Breast epithelium (tissue), 4 donors: ENCODE results near the gene RGL1. TPM values are rescaled to one million over a fixed set of nuclear protein-coding genes. Genes with fewer than 3 reads are reported as not detected.
A peak's percentile ranks its signal among the peaks of the same experiment; 100 is the strongest.

Experiments
- DNase-seq, 2 donors: peaks; one replicate each; pipeline ENCODE4 v3.0.0-alpha.2; 2019; ENCODE audit warnings: low spot score in 2 of 2
- H3K27ac ChIP-seq, 2 donors: fragments of 200-600 bp; sonication (generic) in 1 of 2; one replicate each; pipeline ENCODE4 v1.5.1; 2016 to 2019; ENCODE audit warnings: mild to moderate bottlenecking in 1 of 2
- H3K27me3 ChIP-seq, 2 donors: fragments of 200-600 bp; sonication (generic) in 1 of 2; one replicate each; pipeline versions ENCODE4 v1.5.1 to v1.6.0; 2017 to 2019; ENCODE audit warnings: control low read depth in 1 of 2, mild to moderate bottlenecking in 1 of 2
- H3K36me3 ChIP-seq: fragments of 200-600 bp; one replicate; pipeline ENCODE4 v1.5.1; 2019
- H3K4me1 ChIP-seq, 2 donors: fragments of 200-600 bp; sonication (generic); one replicate each; pipeline ENCODE4 v1.5.1; 2016 to 2019; ENCODE audit warnings: control low read depth in 1 of 2
- H3K4me3 ChIP-seq, 3 donors: fragments of 200-600 bp; sonication (generic); 1 replicate in 2 of 3; 2 replicates in 1 of 3; pipeline ENCODE4 v1.5.1; 2016 to 2019; ENCODE audit warnings: mild to moderate bottlenecking in 3 of 3, moderate library complexity in 2 of 3
- H3K9me3 ChIP-seq, 2 donors: fragments of 200-600 bp; sonication (generic) in 1 of 2; one replicate each; pipeline ENCODE4 v1.5.1; 2016 to 2019; ENCODE audit warnings: control low read depth in 1 of 2
- POLR2A ChIP-seq: fragments of 450-650 bp; IDR thresholded peaks from one replicate; pipeline ENCODE4 v1.6.1; 2016; ENCODE audit warnings: antibody characterized with exemption, mild to moderate bottlenecking, moderate library complexity
- POLR2AphosphoS5 ChIP-seq, 3 donors: sonication (generic); formaldehyde crosslinking; IDR thresholded peaks; one replicate each; pipeline ENCODE4 v1.6.1; 2017; ENCODE audit warnings: antibody characterized with exemption in 3 of 3
- intact Hi-C: fragments of 100-400 bp; cut with DNase I; formaldehyde crosslinking; loops from one replicate; pipeline ENCODE4 v1.15.1; 2023; ENCODE audit warnings: low total_unique reads
- total RNA-seq, 3 donors: library from RNA; depleted of rRNA; stranded (reverse); fragments of >200 nt; gene quantifications; one replicate each; pipeline ENCODE4 v1.1.0, GENCODE V29; 2016
- TF ChIP-seq, protein P1 (sequence below), 3 donors: fragments of 450-650 bp; IDR thresholded peaks; one replicate each; pipeline ENCODE4 v1.5.1; 2016 to 2017; ENCODE audit warnings: antibody characterized with exemption in 3 of 3, mild to moderate bottlenecking in 3 of 3, moderate library complexity in 3 of 3

The RGL1 gene
- total RNA-seq, 3 donors from 2014 or later: 24.9 to 70.2 (median 26.8) TPM

- TF ChIP-seq POLR2AphosphoS5 (IDR thresholded peaks at IDR 0.05) (no peak), POLR2A (no peak)
- TF ChIP-seq, protein P1, sequence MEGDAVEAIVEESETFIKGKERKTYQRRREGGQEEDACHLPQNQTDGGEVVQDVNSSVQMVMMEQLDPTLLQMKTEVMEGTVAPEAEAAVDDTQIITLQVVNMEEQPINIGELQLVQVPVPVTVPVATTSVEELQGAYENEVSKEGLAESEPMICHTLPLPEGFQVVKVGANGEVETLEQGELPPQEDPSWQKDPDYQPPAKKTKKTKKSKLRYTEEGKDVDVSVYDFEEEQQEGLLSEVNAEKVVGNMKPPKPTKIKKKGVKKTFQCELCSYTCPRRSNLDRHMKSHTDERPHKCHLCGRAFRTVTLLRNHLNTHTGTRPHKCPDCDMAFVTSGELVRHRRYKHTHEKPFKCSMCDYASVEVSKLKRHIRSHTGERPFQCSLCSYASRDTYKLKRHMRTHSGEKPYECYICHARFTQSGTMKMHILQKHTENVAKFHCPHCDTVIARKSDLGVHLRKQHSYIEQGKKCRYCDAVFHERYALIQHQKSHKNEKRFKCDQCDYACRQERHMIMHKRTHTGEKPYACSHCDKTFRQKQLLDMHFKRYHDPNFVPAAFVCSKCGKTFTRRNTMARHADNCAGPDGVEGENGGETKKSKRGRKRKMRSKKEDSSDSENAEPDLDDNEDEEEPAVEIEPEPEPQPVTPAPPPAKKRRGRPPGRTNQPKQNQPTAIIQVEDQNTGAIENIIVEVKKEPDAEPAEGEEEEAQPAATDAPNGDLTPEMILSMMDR (IDR thresholded peaks at IDR 0.05): no peak
- Histone ChIP-seq H3K4me1 (no peaks in the 10 kb centered on the region), H3K27ac (no peak overlapping the region), H3K36me3 (peaks cover 14% of the 10 kb centered on the region), H3K9me3 (no peaks in the 10 kb centered on the region), H3K27me3 (no peaks in the 10 kb centered on the region), H3K4me3 (no peak overlapping the region)
- DNase-seq: no peak
- intact Hi-C loops: loop anchor here (10.0 kb wide), 1 partner anchor 258 kb away; the partner anchor contains the start of gene APOBEC4
Observed at GRCh38 chr1:183912265-183912886, 107.5 kb downstream of the RGL1 start.

- no peak overlapping the region for H3K4me3 ChIP-seq
- no peaks in the 10 kb centered on the region for H3K27me3 ChIP-seq
- H3K27ac ChIP-seq: peak overlapping the region in 1 of 2 donors; percentile 34
- intact Hi-C loops: loop anchor here (10.0 kb wide), 1 partner anchor 259 kb away; the partner anchor contains the start of gene APOBEC4
- H3K36me3 ChIP-seq: peaks cover 8% of the 10 kb centered on the region
- no peak for DNase-seq
- no peaks in the 10 kb centered on the region for H3K9me3 ChIP-seq
- no peak for TF ChIP-seq POLR2AphosphoS5 (IDR thresholded peaks at IDR 0.05)
- TF ChIP-seq POLR2A: no peak
- TF ChIP-seq, protein P1 (IDR thresholded peaks at IDR 0.05): no peak
- H3K4me1 ChIP-seq: no peaks in the 10 kb centered on the region
Observed at GRCh38 chr1:183913567-183913993, 108.7 kb downstream of the RGL1 start.

- Histone ChIP-seq H3K9me3 (no peaks in the 10 kb centered on the region), H3K27me3 (no peaks in the 10 kb centered on the region), H3K4me3 (no peak overlapping the region), H3K36me3 (peaks cover 5% of the 10 kb centered on the region), H3K27ac (no peak overlapping the region), H3K4me1 (no peaks in the 10 kb centered on the region)
- intact Hi-C loops: loop anchor here (10.0 kb wide), 1 partner anchor 259 kb away; the partner anchor contains the start of gene APOBEC4
- DNase-seq: no peak
- TF ChIP-seq, protein P1 (IDR thresholded peaks at IDR 0.05): no peak
- TF ChIP-seq POLR2AphosphoS5 (IDR thresholded peaks at IDR 0.05) (no peak), POLR2A (no peak)
Observed at GRCh38 chr1:183914276-183914675, 109.4 kb downstream of the RGL1 start.

- no peak for DNase-seq
- H3K27ac ChIP-seq: no peak overlapping the region
- peaks cover 5% of the 10 kb centered on the region for H3K36me3 ChIP-seq
- H3K4me3 ChIP-seq: no peak overlapping the region
- TF ChIP-seq, protein P1 (IDR thresholded peaks at IDR 0.05): no peak
- no peak for TF ChIP-seq POLR2A
- TF ChIP-seq POLR2AphosphoS5 (IDR thresholded peaks at IDR 0.05): no peak
- H3K4me1 ChIP-seq: no peaks in the 10 kb centered on the region
- no peaks in the 10 kb centered on the region for H3K9me3 ChIP-seq
- intact Hi-C loops: loop anchor here (10.0 kb wide), 1 partner anchor 260 kb away; the partner anchor contains the start of gene APOBEC4
- H3K27me3 ChIP-seq: no peaks in the 10 kb centered on the region
Observed at GRCh38 chr1:183914891-183915290, 110.0 kb downstream of the RGL1 start.
